Stimulated activated CD8-positive, alpha-beta memory T cell treated with anti-CD3 and anti-CD28 coated beads, Interleukin-15, amount 100 ng/mL, for 24 hours (primary cell): ENCODE data around the gene DLX4.

Source experiments
- DNase-seq: peaks from one replicate; pipeline ENCODE4 v3.0.0-alpha.2; 2020; ENCODE audit warnings: low read depth

DLX4 gene

GRCh38 chr17:49968405-49969133 lies 421 bp upstream of the DLX4 start:
- DNase-seq, result peak; percentile 50

- DNase-seq, result no peak
Observed at GRCh38 chr17:49969795-49970389, 902 bp downstream of the DLX4 start.

GRCh38 chr17:49970498-49970897 lies 1.5 kb downstream of the DLX4 start:
- no peak for DNase-seq

- DNase-seq, result no peak
Observed at GRCh38 chr17:49971199-49971847, 2.3 kb downstream of the DLX4 start.

GRCh38 chr17:49971848-49972485 lies 3.0 kb downstream of the DLX4 start:
- no peak for DNase-seq

GRCh38 chr17:49972486-49973270 lies 3.7 kb downstream of the DLX4 start:
- DNase-seq, result no peak

DNA sequence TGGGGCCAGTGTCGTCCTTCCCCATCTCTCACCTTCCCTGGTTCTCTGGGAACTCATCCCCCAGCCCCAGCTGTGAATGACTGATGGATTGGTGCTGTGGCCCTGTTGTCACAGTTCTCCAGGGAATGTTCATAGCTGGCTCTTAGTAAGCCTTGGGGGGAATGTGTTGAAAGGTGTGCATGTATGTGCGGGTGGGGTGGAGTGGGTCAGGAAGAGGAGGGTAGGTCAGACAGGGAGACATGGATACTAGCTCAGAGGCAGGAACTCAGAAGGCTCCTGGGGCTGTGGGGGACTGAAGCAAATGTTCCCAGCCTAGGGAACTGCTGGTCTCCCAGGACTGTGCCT lies 4.3 kb downstream of the DLX4 start:
- no peak for DNase-seq

- DNase-seq, result no peak
Observed at GRCh38 chr17:49975531-49975930, 6.5 kb downstream of the DLX4 start.

DNA sequence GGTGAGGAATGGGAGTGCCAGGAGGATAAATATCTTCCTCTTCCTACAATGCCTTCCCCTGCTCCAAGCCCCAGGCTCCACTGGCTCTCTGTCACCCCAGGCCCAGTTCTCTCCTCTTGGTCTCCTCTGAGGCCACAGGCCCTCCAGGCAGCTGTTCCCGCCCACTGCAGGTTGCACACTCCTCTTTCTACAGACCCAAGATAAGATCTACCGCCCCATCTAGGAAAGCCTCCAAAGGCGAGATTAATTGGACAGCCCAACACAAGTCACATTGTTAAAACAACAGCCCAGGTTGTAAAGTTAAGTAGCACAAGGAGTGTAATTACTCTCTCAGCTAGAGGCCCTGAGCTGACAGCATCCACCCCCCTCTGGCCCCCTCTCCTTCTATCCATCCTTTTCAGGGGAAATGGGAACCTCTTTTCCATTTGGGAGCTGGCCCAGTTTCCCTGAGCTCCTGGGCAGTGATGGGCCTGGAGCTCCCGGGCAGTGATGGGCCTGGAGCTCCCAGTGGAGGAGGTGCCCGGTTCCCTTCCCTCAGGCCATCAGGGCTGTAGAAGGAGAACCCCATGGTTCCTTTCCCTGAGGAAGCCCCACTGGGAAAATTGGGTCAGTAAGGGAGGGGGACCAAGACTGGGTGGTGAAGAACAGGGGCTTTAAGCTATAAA lies 7.3 kb downstream of the DLX4 start:
- no peak for DNase-seq

- no peak for DNase-seq
Observed at GRCh38 chr17:49976828-49977202, 7.8 kb downstream of the DLX4 start.

GRCh38 chr17:49977463-49978389 lies 8.7 kb downstream of the DLX4 start:
- no peak for DNase-seq

GRCh38 chr17:49978501-49978900 lies 9.5 kb downstream of the DLX4 start:
- no peak for DNase-seq

DNA sequence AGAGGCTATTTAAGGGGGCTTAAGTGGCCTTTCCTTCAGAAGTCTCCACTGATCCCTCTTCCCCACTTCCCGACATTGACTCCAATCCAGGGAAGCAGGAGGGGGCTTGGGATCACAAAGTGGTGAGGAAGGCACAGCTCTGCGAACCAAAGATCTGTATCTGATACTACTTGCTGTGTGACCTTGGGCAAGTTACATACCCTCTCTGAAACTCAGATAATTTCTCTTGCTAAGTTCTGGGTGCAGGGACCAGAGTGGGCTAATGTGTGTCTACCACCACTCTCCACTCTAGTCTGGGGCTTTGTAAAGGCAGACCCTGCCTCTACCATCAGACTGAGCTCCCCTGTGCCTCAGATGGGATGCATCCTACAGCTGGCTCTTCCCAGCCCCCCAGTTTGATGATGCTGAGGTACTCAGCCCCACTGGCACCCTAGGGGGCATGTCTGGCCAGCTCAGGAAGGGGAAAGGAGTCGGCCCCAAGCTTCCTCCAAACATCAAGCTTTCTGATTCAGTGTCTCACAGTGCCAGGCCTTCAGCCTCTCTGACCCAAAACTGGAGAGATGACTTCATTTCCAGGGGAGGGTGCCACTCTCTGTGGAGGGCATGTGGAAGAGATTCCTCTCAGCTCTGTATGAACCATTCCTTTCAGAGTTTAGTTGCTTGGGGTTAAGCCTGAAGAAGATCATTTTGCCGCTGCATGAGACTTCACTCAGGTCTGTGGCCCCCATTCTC lies 10.9 kb downstream of the DLX4 start:
- DNase-seq, result no peak

DNA sequence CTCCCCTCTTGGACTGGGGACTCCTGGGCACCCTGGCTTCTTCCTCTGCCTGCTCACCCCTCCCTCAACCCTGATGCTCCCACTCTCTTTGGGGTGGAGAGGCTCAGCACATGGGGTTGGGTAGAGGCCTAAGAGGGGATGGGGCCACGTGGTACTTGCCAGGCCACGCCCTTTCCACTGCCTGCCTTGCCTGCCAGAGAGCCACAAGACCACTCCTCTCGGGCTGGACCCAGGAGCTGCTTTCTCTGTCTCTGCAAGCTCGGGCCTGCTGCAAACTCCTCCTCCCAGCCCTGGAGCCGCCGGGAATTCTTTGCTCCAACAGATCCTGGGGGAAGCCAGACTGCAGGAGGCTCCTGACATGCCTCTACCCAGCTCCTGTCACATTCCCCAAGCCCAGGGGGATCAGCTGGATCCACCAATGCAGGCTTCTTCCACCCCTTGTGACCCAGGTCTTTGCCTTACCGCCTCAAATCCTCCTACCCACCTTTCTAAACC lies 11.8 kb downstream of the DLX4 start:
- no peak for DNase-seq

GRCh38 chr17:49984283-49984682 lies 15.3 kb downstream of the DLX4 start:
- DNase-seq, result no peak

DNA sequence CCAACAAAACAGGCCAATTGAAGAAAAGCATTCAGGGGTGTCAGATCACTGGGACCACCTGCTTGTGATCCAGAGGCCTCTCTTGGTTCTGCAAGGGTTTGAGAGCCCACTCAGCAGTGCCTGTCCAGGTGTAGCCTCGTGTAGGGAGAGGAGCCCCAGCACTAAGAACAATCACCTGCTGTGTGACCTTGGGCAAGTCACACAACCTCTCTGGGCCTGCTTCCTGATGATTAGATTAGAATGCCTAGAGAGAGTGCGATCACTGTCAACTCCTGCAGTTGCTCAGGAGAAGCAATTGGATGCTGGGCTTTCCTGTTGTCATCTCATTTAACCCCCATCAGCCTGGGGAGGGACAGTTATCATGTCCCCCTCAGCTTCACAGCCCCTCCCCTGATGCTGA lies 15.8 kb downstream of the DLX4 start:
- no peak for DNase-seq

- DNase-seq, result no peak
Observed at GRCh38 chr17:49985310-49985990, 16.5 kb downstream of the DLX4 start.

GRCh38 chr17:49986396-49987289 lies 17.7 kb downstream of the DLX4 start:
- no peak for DNase-seq
